ENCODE data around the gene APOL6. TPM values are rescaled to one million over a fixed set of nuclear protein-coding genes. Genes with fewer than 3 reads are reported as not detected.
"Not testable (repeated sequence)": the region's sequence is repeated elsewhere in the genome, so short reads cannot be mapped to it uniquely, and the experiment has no call there.

APOL6 gene
- total RNA-seq, 2 experiments from 2014 or later: 83.6 to 91.5 TPM

DNA sequence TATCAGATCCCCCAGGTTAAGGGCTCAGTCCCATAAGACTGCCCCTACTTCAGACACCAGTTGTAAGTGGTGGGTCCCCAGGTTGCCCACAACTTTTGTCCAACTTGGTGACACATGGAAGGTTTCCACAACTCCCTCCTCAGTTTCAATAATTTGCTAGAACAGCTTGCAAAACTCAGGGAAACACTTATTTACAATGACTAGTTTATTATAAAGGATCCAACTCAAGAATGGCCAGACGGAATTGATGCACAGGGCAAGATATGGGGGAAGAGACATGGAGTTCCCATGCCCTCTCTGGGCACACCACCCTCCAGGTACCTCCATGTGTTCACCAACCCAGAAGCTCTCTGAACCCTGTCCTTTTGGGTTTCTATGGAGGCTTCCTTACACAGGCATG lies 5.6 kb downstream of the APOL6 start:
- Mint-ChIP-seq H3K27ac (peak overlapping the region; percentile 25), H3K9me3 (peaks cover 25% of the 10 kb centered on the region), H3K36me3 (ENCODE audit: low read depth) (peaks cover 92% of the 10 kb centered on the region), H3K4me3 (no peak overlapping the region), H3K4me1 (peaks cover 60% of the 10 kb centered on the region), H3K27me3 (no peaks in the 10 kb centered on the region)
- DNase-seq: no peak
- CTCF ChIA-PET: no interaction called here
- POLR2A ChIA-PET: no interaction called here

DNA sequence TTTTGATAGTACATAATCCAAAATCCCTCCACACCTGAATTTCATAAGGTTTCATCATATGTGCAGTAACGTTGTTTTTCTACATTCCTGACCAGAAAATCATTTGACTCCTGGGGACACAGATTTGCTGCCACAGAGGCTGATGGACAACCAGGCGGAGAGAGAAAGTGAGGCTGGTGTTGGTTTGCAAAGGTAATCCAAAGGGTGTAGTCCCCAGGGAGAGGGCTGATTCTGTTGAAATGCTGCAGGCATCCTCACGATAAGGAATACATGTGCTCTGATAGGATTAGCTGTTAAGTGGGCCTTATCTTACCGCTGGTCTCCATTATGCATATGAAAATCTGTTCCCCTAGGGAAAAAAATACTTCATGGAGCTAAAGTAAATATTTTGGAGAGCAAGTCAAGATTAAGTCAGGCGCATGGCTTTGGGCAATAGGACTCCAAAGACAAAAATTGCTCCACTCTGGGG lies 8.1 kb downstream of the APOL6 start:
- DNase-seq: no peak
- peaks cover 92% of the 10 kb centered on the region for H3K36me3 Mint-ChIP-seq (ENCODE audit: low read depth)
- ChIA-PET POLR2A (no interaction called here), CTCF (interaction anchor here (2.4 kb wide), 1 partner anchor 8 kb away, joined by 8 read pairs; the partner anchor contains the start of gene APOL6)
- no peaks in the 10 kb centered on the region for H3K27me3 Mint-ChIP-seq
- H3K4me1 Mint-ChIP-seq: peaks cover 69% of the 10 kb centered on the region
- peaks cover 31% of the 10 kb centered on the region for H3K9me3 Mint-ChIP-seq
- H3K4me3 Mint-ChIP-seq: no peak overlapping the region
- H3K27ac Mint-ChIP-seq: no peak overlapping the region

DNA sequence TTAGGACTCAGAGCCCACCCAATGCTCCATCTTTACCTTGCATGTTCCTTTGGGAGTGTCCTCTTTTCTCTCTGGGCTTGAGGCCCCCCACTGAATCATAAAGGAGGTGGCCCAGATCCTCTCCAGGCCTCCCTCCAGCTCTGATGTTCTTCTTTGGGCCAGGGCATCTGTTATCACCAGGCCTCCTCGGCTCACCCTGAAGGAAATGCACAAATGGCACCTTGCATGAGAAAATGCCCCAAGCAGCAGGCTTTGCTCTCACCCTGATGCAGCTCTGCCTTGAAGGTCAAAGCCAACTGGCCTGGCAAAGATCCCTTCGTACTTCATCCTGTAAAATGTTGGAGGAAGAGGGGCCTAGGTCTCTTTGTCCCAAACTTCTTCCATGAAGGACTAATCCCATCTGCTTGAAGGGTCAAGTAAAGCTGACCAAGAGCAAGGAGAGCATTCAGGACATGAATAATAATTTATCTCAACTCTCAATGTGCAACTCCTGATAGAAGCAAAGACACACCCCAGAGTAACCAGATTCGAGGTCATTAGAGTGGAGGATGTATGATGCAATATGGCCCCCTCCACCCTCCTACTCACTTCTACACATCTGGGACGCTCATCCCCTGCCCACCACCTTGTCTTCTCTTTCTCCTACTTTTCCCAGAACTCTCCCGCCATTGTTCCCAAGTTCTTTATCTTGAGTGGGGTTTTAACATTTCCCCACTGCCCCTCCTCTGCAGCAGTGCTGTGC lies 9.5 kb downstream of the APOL6 start:
- Mint-ChIP-seq H3K27ac (no peak overlapping the region), H3K36me3 (ENCODE audit: low read depth) (peaks cover 94% of the 10 kb centered on the region), H3K4me1 (peaks cover 73% of the 10 kb centered on the region), H3K4me3 (no peak overlapping the region), H3K9me3 (peaks cover 39% of the 10 kb centered on the region), H3K27me3 (no peaks in the 10 kb centered on the region)
- no peak for DNase-seq
- ChIA-PET POLR2A (no interaction called here), CTCF (interaction anchor here (2.4 kb wide), 1 partner anchor 10 kb away, joined by 8 read pairs; the partner anchor contains the start of gene APOL6)

DNA sequence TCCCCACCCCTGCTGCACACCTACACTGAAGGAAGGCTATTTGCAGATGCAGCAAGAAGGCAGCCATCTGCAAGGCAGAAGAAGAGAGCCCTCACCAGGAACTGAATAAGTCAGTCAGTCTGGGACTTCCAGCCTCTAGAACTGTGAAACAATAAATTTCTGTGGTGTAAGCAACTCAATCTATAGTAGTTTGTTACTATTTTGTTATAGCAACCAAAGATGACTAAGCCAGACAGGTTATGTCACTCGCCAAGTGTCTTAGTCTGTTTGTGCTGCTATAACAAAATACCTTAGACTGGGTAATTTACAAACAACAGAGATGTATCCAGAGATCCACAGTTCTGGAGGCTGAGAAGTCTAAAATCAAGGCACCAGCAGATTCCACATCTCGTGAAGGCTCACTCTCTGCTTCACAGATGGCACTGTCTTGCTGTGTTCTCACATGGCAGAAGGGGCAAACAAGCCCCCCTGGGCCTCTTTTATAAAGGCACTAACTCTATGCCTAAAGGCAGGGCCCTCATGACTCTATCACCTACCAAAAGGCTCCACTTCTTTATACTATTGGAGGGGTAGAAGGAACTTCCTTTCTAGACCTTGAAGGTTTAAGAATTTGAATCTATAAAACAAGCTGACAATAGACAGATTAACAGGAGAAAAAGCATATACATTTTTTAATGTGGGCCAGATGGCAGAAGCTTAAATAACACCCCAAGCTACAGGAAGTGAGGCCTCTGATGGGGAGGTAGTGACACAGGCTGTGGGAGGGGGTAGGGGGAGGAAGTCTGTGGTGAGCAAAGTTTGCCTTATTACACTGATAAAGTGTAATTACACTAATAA lies 12.3 kb downstream of the APOL6 start:
- H3K4me3 Mint-ChIP-seq: no peak overlapping the region
- H3K27me3 Mint-ChIP-seq: no peaks in the 10 kb centered on the region
- peak overlapping the region; percentile 77 for H3K27ac Mint-ChIP-seq
- peak; percentile 48 for DNase-seq
- ChIA-PET CTCF (no interaction called here), POLR2A (no interaction called here)
- H3K9me3 Mint-ChIP-seq: peaks cover 39% of the 10 kb centered on the region
- H3K36me3 Mint-ChIP-seq (ENCODE audit: low read depth): peaks cover 92% of the 10 kb centered on the region
- H3K4me1 Mint-ChIP-seq: peaks cover 58% of the 10 kb centered on the region

DNA sequence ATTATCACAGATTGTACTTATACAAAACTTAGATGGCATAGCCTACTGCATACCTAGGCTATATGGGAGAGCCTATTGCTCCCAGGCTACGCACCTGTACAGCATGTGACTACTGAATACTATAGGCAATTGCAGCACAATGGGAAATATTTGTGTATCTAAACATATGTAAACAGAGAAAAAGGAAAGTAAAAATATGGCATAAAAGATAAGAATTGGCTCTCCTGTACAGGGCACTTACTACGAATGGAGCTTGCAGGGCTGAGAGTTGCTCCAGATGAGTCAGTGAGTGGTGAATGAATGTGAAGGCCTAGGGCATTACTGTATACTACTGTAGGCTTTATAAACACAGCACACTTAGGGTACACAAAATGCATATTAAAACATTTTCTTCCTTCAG lies 13.2 kb downstream of the APOL6 start:
- POLR2A ChIA-PET: no interaction called here
- H3K27ac Mint-ChIP-seq: peak overlapping the region; percentile 77
- H3K27me3 Mint-ChIP-seq: no peaks in the 10 kb centered on the region
- H3K4me1 Mint-ChIP-seq: peaks cover 57% of the 10 kb centered on the region
- CTCF ChIA-PET: no interaction called here
- DNase-seq: no peak
- H3K36me3 Mint-ChIP-seq (ENCODE audit: low read depth): peaks cover 86% of the 10 kb centered on the region
- peaks cover 37% of the 10 kb centered on the region for H3K9me3 Mint-ChIP-seq
- no peak overlapping the region for H3K4me3 Mint-ChIP-seq

DNA sequence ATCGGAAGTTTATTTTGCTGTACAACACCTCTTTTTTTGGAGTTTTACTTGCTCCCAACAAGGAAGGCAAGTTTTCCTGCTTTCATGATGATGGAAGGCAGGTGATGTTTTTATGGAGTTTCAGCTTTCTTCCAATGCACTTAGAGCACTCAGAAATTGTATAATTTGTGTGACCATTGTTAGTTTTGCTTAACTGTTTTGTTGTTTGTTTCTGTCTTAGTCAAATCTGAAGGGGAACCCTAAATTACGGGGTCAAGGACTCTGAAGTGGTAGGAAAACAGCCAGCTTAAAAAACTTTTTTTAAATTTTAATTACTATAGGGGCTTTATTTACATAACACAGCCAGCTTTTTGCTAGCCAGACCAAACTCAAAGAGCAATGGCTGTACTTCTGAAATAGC lies 14.7 kb downstream of the APOL6 start:
- no peak for DNase-seq
- peaks cover 51% of the 10 kb centered on the region for H3K4me1 Mint-ChIP-seq
- H3K36me3 Mint-ChIP-seq (ENCODE audit: low read depth): peaks cover 86% of the 10 kb centered on the region
- no peak overlapping the region for H3K4me3 Mint-ChIP-seq
- peaks cover 39% of the 10 kb centered on the region for H3K9me3 Mint-ChIP-seq
- ChIA-PET POLR2A (interaction anchor here (0.7 kb wide), 1 partner anchor 15 kb away, joined by 3 read pairs; the partner anchor contains the start of gene APOL6), CTCF (interaction anchor here (1.0 kb wide), 1 partner anchor 403 kb away, joined by 3 read pairs; no protein-coding TSS in a partner anchor)
- no peaks in the 10 kb centered on the region for H3K27me3 Mint-ChIP-seq
- H3K27ac Mint-ChIP-seq: no peak overlapping the region

DNA sequence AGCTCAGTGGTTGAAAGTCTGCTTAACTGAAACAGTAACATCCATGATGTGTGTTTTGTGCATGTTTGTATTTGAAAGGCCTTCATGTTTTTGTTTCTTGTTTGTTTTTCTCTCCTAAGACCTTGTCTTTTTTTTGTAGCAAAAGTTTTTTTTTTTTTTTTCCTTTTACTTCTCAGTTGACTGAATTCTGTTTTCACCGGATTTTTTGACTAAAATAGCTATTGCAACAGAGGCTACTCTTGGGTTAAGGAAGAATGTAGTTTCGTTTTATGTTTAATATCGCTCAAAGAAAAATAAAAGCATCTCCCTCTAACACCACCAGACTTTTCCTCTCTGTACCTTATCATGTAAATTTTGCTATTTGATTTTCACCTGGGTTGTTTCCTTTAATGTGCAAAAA lies 15.1 kb downstream of the APOL6 start:
- POLR2A ChIA-PET: interaction anchor here (0.7 kb wide), 1 partner anchor 15 kb away, joined by 3 read pairs; the partner anchor contains the start of gene APOL6
- peaks cover 85% of the 10 kb centered on the region for H3K36me3 Mint-ChIP-seq (ENCODE audit: low read depth)
- CTCF ChIA-PET: interaction anchor here (0.7 kb wide), 1 partner anchor 73 kb away, joined by 5 read pairs; no protein-coding TSS in a partner anchor
- no peak overlapping the region for H3K4me3 Mint-ChIP-seq
- no peaks in the 10 kb centered on the region for H3K27me3 Mint-ChIP-seq
- peaks cover 46% of the 10 kb centered on the region for H3K4me1 Mint-ChIP-seq
- DNase-seq: no peak
- no peak overlapping the region for H3K27ac Mint-ChIP-seq
- H3K9me3 Mint-ChIP-seq: peaks cover 39% of the 10 kb centered on the region

DNA sequence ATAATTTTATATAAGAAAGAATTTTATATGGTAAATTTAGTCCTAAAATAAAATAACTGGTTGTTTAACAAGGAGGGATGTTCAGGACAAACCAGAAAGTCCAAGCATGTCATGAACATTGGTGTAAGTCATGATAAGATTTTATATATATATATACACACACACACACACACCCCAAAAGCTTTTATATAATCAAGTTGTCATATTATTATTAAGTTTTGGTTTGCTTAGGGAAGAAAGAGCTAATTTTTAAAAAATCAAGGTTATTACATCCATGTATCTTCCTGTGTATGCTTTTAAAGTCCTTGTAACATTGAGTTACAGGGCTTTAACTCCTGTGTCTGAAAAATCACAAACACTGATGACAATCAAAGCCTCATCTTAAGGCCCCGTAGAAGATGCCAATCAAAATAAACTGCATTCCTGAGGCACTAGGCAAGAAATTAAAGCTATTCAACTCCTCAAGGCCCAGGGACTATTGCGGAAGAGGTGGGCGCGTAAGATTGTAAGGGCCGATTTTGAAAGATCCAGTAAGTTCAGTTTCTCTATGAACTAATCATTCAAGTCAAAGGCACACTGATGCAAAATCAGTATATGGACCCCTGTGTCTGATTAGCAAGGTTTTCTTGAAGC lies 16.8 kb downstream of the APOL6 start:
- Mint-ChIP-seq H3K36me3 (ENCODE audit: low read depth) (peaks cover 71% of the 10 kb centered on the region), H3K4me1 (peaks cover 30% of the 10 kb centered on the region), H3K27ac (no peak overlapping the region), H3K27me3 (no peaks in the 10 kb centered on the region), H3K4me3 (no peak overlapping the region), H3K9me3 (peaks cover 26% of the 10 kb centered on the region)
- CTCF ChIA-PET: interaction anchor here (1.6 kb wide), 1 partner anchor 10 kb away, joined by 5 read pairs; no protein-coding TSS in a partner anchor
- DNase-seq: no peak
- POLR2A ChIA-PET: interaction anchor here (0.7 kb wide), 1 partner anchor 364 kb away, joined by 4 read pairs; no protein-coding TSS in a partner anchor

DNA sequence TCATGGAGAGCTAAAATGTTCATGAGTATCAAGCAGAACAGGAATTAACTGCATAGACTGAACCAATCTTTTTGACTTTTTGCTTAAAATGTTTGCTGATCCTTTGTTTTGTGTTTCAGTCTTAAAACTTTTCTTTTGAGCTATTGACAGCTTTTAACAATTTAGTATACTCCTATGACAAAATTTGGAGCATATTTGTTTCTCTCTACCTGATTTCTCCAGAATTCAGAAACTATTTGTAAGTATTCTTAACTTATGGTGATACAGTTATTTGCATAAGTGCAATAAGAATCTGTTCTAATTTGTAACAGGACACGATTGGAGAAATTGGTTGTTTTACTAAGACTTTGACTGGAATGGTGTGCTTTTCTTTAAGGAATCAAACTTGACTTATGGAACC lies 18.5 kb downstream of the APOL6 start:
- H3K27ac Mint-ChIP-seq, CTCF ChIA-PET: not testable (repeated sequence)

DNA sequence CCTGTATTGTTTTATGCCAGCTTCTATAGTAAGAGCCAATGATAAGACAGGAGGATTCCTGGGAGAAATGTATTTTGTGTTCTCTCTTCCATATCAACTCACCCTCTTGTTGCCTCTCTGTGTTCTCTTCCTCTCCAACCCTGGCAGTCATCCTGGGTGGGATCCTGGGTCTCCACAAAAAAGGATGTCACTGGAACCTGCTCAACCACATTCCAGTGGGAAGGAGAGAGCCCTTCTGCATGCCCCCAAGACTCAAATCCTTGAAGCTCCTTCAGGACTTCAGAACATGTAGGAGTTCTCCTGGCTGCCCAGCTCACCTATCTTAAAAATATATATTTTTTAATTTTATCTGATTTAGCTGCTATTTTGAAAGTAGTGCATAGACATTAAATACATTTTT lies 26.1 kb downstream of the APOL6 start:
- Mint-ChIP-seq H3K27ac (no peak overlapping the region), H3K4me3 (no peak overlapping the region), H3K4me1 (no peaks in the 10 kb centered on the region), H3K27me3 (no peaks in the 10 kb centered on the region), H3K36me3 (ENCODE audit: low read depth) (peaks cover 8% of the 10 kb centered on the region), H3K9me3 (peaks cover 37% of the 10 kb centered on the region)
- ChIA-PET POLR2A (no interaction called here), CTCF (no interaction called here)
- DNase-seq: no peak

More for the DNA sequence above, 18.5 kb downstream of the APOL6 start:
- POLR2A ChIA-PET, H3K4me3 Mint-ChIP-seq, DNase-seq, H3K27me3 Mint-ChIP-seq: not testable (repeated sequence)
- peaks cover 15% of the 10 kb centered on the region for H3K4me1 Mint-ChIP-seq
- peaks cover 23% of the 10 kb centered on the region for H3K9me3 Mint-ChIP-seq
- peaks cover 56% of the 10 kb centered on the region for H3K36me3 Mint-ChIP-seq (ENCODE audit: low read depth)

DNA sequence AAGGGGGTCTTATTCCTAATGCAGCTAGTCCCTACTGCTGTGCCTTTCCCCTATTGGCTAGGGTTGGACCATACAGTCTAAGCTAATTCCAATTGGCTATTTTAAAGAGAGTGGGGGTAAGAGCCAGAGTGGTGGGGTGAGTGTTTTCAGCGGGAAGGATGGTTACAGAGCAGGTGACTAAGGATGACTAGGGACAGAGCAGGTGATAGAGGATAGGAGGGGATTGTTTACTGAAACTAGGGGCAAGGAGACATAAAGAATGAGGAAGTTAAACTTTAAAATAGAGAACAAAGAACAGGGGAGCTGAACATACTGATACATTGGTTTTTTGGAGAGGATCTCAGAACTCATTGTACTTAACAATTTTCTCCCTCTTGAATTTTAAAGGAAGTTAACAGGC lies 27.8 kb downstream of the APOL6 start:
- CTCF ChIA-PET; H3K27me3 Mint-ChIP-seq; H3K4me1 Mint-ChIP-seq; DNase-seq; H3K27ac Mint-ChIP-seq; H3K4me3 Mint-ChIP-seq; H3K36me3 Mint-ChIP-seq (ENCODE audit: low read depth); POLR2A ChIA-PET: not testable (repeated sequence)
- H3K9me3 Mint-ChIP-seq: peaks cover 37% of the 10 kb centered on the region

DNA sequence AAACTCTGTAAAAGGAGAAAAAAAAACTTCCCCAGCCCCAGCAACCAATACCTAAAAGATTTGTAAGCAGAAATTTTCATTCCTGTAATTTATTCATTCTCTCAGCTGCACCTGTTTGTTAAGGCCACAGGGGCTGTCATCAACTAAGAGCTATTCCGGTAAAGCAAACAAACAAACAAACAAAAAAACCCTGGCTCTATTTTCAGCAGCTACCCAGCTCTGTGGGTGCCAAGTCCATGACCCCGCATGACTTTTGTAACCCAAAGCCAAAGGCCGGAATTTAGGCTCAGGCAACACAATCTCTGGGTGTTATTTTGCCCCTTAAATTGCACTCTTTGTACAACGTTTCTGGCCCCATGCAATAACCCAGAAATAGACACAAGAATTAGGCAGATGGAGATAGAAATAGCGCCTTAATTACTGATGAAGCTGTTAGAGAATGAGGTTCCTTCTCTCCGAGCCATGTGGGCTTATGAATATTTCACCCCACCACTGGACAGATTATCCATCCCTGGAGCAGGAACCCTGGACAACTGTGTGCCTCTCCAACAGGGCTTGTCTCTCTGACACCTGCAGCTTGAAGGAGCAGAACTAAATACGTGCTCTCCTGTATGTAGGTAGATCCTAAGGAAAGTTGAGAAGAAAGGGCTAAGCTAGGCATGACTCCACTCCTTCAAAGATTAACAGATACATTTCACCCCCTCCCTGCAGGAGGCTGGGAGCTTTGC lies 29.4 kb downstream of the APOL6 start:
- H3K4me3 Mint-ChIP-seq: no peak overlapping the region
- H3K4me1 Mint-ChIP-seq: no peaks in the 10 kb centered on the region
- POLR2A ChIA-PET: no interaction called here
- no peaks in the 10 kb centered on the region for H3K27me3 Mint-ChIP-seq
- H3K9me3 Mint-ChIP-seq: peaks cover 38% of the 10 kb centered on the region
- peaks cover 11% of the 10 kb centered on the region for H3K36me3 Mint-ChIP-seq (ENCODE audit: low read depth)
- CTCF ChIA-PET: interaction anchor here (1.0 kb wide), 1 partner anchor 13 kb away, joined by 3 read pairs; no protein-coding TSS in a partner anchor
- H3K27ac Mint-ChIP-seq: no peak overlapping the region
- DNase-seq: no peak

Measured in activated CD4-positive, alpha-beta T cell treated with anti-CD3 and anti-CD28 coated beads, Interleukin-2, amount 10 ng/mL, durations not matched to agents 7 days and 5 days (primary cell).